K562 (cell line): ENCODE results near the gene TOMM40L. TPM values are rescaled to one million over a fixed set of nuclear protein-coding genes. Genes with fewer than 3 reads are reported as not detected.

ENCODE experiments used
- ATAC-seq: fragments of 200-7000 bp; cut with Tn5 transposase; 3 replicates; pipeline ENCODE4 v1.9.1; 2020; ENCODE audit warnings: moderate library complexity
- BruUV-seq: library from RNA; stranded (reverse); fragments of 400-500 nt; replicated peaks from 2 replicates; lab custom pipeline; 2021; lab: Mats Ljungman, UMichigan
- CTCF ChIA-PET: fragments of 300-600 bp; formaldehyde crosslinking; extraction: SDS; loops from one replicate; lab custom pipeline; 2021; ENCODE audit warnings: low intra/inter-chr PET ratio; lab: Yijun Ruan, JAX
- POLR2A ChIA-PET: fragments of 300-600, 350-650 bp; sonication (Branson Sonifier 250); formaldehyde crosslinking; extraction: SDS; loops from one replicate; lab custom pipeline; 2021; ENCODE audit warnings: antibody characterized with exemption, inconsistent platforms; lab: Yijun Ruan, JAX
- DNase-seq, 4 experiments: peaks; one replicate each; pipeline versions ENCODE4 v3.0.0 to v3.0.0-alpha.2; 2011 to 2018; ENCODE audit warnings: low spot score in 3 of 4, mixed read lengths in 3 of 4; ENCODE audit errors: extremely low read depth in 1 of 4
- FAIRE-seq: peaks from 2 replicates; lab custom pipeline; 2011; peaks lifted over from hg19 to GRCh38; lab: Jason Lieb, UNC
- H2AFZ ChIP-seq: 2 replicates; pipeline ENCODE4 v1.6.0; 2011; ENCODE audit warnings: low read depth, low read length, control low read depth, inconsistent platforms
- H3K27ac ChIP-seq: fragments of 200-600 bp; 3 replicates; pipeline ENCODE4 v1.8.0; 2011; ENCODE audit warnings: low read depth, mild to moderate bottlenecking, control low read depth, inconsistent platforms, low read length, moderate library complexity, mixed read lengths; ENCODE audit errors: extremely low read depth
- H3K27me3 ChIP-seq, 2 experiments: fragments of 300-600 bp in 1 of 2; 2 replicates in 1 of 2; 3 replicates in 1 of 2; pipeline versions ENCODE4 v1.6.0 to v1.8.0; 2011; ENCODE audit warnings: inconsistent platforms in 2 of 2, low read length in 2 of 2, mild to moderate bottlenecking in 1 of 2, mixed read lengths in 1 of 2, moderate library complexity in 1 of 2; ENCODE audit not compliant: control insufficient read depth in 2 of 2, insufficient read depth in 2 of 2
- H3K36me3 ChIP-seq: fragments of 300-600 bp; 3 replicates; pipeline ENCODE4 v1.8.0; 2011; ENCODE audit warnings: mild to moderate bottlenecking, low read length, inconsistent platforms; ENCODE audit not compliant: control insufficient read depth, insufficient read depth
- H3K4me1 ChIP-seq, 2 experiments: fragments of 200-600 bp in 1 of 2; replicated peaks in 1 of 2; 2 replicates in 1 of 2; 3 replicates in 1 of 2; pipeline versions ENCODE4 v1.5.1 to v1.8.0; 2011; ENCODE audit warnings: inconsistent platforms in 2 of 2, low read length in 2 of 2, mild to moderate bottlenecking in 1 of 2, mixed read lengths in 1 of 2, moderate library complexity in 1 of 2; ENCODE audit not compliant: control insufficient read depth in 2 of 2, insufficient read depth in 2 of 2
- H3K4me2 ChIP-seq: 2 replicates; pipeline ENCODE4 v1.6.1; 2011; ENCODE audit warnings: low read length, control low read depth, inconsistent platforms, mixed read lengths; ENCODE audit not compliant: insufficient read depth
- H3K4me3 ChIP-seq: fragments of 200-600 bp; sonication (generic), shearing (Covaris generic); 2 replicates; pipeline ENCODE4 v1.5.1; 2016; ENCODE audit warnings: control low read depth, inconsistent platforms
- H3K79me2 ChIP-seq: fragments of 200-600 bp; 3 replicates; pipeline ENCODE4 v1.8.0; 2011; ENCODE audit warnings: low read length, inconsistent platforms; ENCODE audit not compliant: control insufficient read depth, insufficient read depth
- H3K9ac ChIP-seq, 2 experiments: 2 replicates each; pipeline versions ENCODE4 v1.6.0 to v1.6.1; 2011; ENCODE audit warnings: low read depth in 2 of 2, low read length in 2 of 2, control low read depth in 1 of 2, inconsistent platforms in 1 of 2, mild to moderate bottlenecking in 1 of 2, mixed read lengths in 1 of 2; ENCODE audit not compliant: insufficient read depth in 1 of 2
- H3K9me1 ChIP-seq: one replicate; pipeline ENCODE4 v1.6.0; 2011; ENCODE audit warnings: inconsistent platforms, mild to moderate bottlenecking, low read length, moderate library complexity; ENCODE audit not compliant: control insufficient read depth, insufficient read depth
- H3K9me3 ChIP-seq: replicated peaks from 2 replicates; pipeline ENCODE4 v1.5.1; 2011; ENCODE audit warnings: low read depth, low read length, inconsistent platforms; ENCODE audit not compliant: control insufficient read depth, insufficient read depth
- H4K20me1 ChIP-seq: replicated peaks from 2 replicates; pipeline ENCODE4 v1.6.1; 2011; ENCODE audit warnings: low read length, inconsistent platforms, mixed read lengths; ENCODE audit not compliant: control insufficient read depth, insufficient read depth
- NFYB ChIP-seq: IDR thresholded peaks from 2 replicates; pipeline ENCODE4 v1.6.1; 2011; ENCODE audit warnings: mild to moderate bottlenecking, moderate library complexity; ENCODE audit not compliant: insufficient read length; ENCODE audit errors: extremely low read depth
- ZNF121 ChIP-seq: sonication (generic); formaldehyde crosslinking; conservative IDR thresholded peaks from 2 replicates; pipeline ENCODE4 v1.8.0; 2022; ENCODE audit warnings: missing genetic modification reagents
- WGBS: fragments of 100-300 bp; shearing (Covaris generic); methylation state at CpG from one replicate; pipeline ENCODE4 v1.1.6; 2016; ENCODE audit warnings: low coverage, mixed read lengths; ENCODE audit not compliant: insufficient coverage; ENCODE audit errors: missing lambda C conversion rate; 5-methylcytosine and 5-hydroxymethylcytosine counted together
- in situ Hi-C: fragments of 300-500 bp; cut with MboI; formaldehyde crosslinking; loops from 4 replicates; pipeline ENCODE4 v1.15.0; 2018; ENCODE audit warnings: inconsistent platforms, mixed read lengths
- intact Hi-C: fragments of 100-400 bp; cut with micrococcal nuclease; formaldehyde crosslinking; loops from 2 replicates; pipeline ENCODE4 v1.14.2; 2022
- polyA plus RNA-seq, 8 experiments: library from polyadenylated mRNA; depleted of rRNA in 4 of 8; stranded (reverse) in 5 of 8; unstranded in 3 of 8; fragments of >200 nt; fragmentation: Nextera tagmentation in 2 of 8; fragmentation: Illumina TruSeq in 1 of 8; extraction: Ambion mirVana in 2 of 8; extraction: Trizol in 1 of 8; gene quantifications; 2 replicates each; pipeline versions ENCODE4 v1.2.1 to v1.2.3, GENCODE V29; 2011 to 2014; ENCODE audit warnings: inconsistent platforms in 1 of 8, missing spikeins in 1 of 8
- total RNA-seq, 7 experiments: library from RNA; depleted of rRNA in 6 of 7; stranded (reverse); fragments of >200 nt in 6 of 7; fragmentation: Illumina TruSeq in 2 of 7; extraction: Trizol in 2 of 7; gene quantifications; 2 replicates each; pipeline versions ENCODE4 v1.2.1 to v1.2.3, GENCODE V29; 2011 to 2021; ENCODE audit warnings: low replicate concordance in 1 of 7
- TF ChIP-seq, protein P1 (sequence below): fragments of 450-650 bp; IDR thresholded peaks from 2 replicates; pipeline ENCODE4 v1.6.1; 2016

Gene TOMM40L
- total and polyA plus RNA-seq, 9 of the 15 experiments (the other 6 are each of a cell fraction or from before 2014, with no cell fraction given), result 9.6 to 33.6 (median 25.2) TPM

DNA sequence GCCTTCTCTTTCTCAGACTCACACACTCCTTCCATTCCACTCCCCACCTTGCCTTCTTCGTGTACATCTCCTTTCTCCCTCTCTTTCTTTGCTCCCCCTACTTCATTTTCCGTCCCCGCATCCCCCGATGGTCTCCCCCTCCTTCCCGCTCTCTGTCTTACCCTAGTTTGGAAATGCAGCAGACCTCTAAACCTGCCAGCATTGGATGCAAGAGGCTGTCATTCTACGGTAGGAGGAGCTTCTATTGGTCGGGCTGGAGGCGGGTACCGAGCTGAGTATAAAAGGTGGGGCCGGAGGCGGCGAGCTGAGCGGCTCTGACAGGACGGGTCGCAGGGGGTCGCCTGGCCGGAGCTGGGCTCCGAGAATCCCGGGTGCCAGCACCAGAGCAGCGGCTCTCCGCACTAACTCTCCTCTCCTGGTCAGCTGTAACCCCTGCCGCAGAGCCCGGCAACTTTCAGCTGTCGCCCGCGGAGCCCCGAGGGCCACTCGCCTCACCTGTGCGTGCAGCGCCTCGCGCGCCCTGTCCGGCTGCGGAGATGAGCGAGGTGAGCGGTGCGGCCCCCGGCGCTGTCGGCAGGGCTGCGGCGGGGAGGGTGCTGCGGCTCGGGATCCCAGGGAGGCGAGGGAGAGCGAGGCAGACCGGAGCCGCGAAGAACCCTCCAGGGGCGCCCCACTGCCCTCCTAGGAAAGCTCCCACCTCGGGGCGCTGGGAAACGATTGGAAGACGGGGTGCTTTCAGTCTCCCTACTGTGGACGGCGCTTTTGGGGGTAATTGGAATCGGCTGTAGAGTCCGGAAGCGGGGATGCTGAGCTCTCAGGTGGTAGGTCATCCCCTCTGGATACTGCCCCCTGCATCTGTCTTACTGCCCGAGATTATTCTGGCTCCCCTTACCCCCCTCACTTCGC is 32.8 kb downstream of the TOMM40L start, which contains the start of gene PCP4L1:
TSS of gene PCP4L1 (plus strand) at position 307 of the 906 bp plus-strand sequence. CDS start at position 537, 230 bp downstream.
- H3K27me3 ChIP-seq, result peaks cover 30 to 35% of the 10 kb centered on the region in 2 experiments; a peak in 4 of 5 replicates
- ATAC-seq, result peak; percentile 75
- TF ChIP-seq, protein P1, sequence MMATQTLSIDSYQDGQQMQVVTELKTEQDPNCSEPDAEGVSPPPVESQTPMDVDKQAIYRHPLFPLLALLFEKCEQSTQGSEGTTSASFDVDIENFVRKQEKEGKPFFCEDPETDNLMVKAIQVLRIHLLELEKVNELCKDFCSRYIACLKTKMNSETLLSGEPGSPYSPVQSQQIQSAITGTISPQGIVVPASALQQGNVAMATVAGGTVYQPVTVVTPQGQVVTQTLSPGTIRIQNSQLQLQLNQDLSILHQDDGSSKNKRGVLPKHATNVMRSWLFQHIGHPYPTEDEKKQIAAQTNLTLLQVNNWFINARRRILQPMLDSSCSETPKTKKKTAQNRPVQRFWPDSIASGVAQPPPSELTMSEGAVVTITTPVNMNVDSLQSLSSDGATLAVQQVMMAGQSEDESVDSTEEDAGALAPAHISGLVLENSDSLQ, result peak; percentile 93
- TF ChIP-seq ZNF121 (no peak), NFYB (peak; percentile 7)
- TF ChIP-seq, all 486 proteins: peak for 2
- Histone ChIP-seq H3K4me2 (no peak within 1 kb of the TSS), H4K20me1 (no peaks in the 10 kb centered on the region), H2AFZ (no peak within 1 kb of the TSS), H3K4me3 (no peak within 1 kb of the TSS), H3K36me3 (no peaks in the 10 kb centered on the region), H3K4me1 (peaks cover 0 to 7% of the 10 kb centered on the region in 2 experiments; a peak in 3 of 5 replicates), H3K9me1 (no peaks in the 10 kb centered on the region), H3K27ac (no peak within 1 kb of the TSS), H3K79me2 (no peaks in the 10 kb centered on the region), H3K9me3 (peaks cover 2% of the 10 kb centered on the region; the same call in 1 of the 2 replicates), H3K9ac (no peak within 1 kb of the TSS)
- no TSS peak for BruUV-seq
- DNase-seq (no peak), FAIRE-seq (no peak)
- WGBS, result 18% methylated on average over 38 of the region's 62 CpGs
- intact Hi-C loops, result no loop called here
- POLR2A ChIA-PET, result interaction anchor here (0.8 to 1.5 kb wide), 3 partner anchors 9 to 16 kb away, joined by 4 to 5 read pairs (median 5); no protein-coding TSS in a partner anchor
- in situ Hi-C loops, result no loop called here
- CTCF ChIA-PET, result no interaction called here
